ENCODE results near the gene SPPL2C. TPM values are rescaled to one million over a fixed set of nuclear protein-coding genes. Genes with fewer than 3 reads are reported as not detected.

The SPPL2C gene
- total RNA-seq, 4 donors from 2014 or later, result not detected

- no peak for DNase-seq
- no peaks in the 10 kb centered on the region for H3K36me3 ChIP-seq
- no peak overlapping the region for H3K27ac ChIP-seq
- no peaks in the 10 kb centered on the region for H3K4me1 ChIP-seq
- no peaks in the 10 kb centered on the region for H3K27me3 ChIP-seq
- no peaks in the 10 kb centered on the region for H3K9me3 ChIP-seq
- TF ChIP-seq CTCF (IDR thresholded peaks at IDR 0.05), result no peak
- TF ChIP-seq POLR2A (IDR thresholded peaks at IDR 0.05), result no peak
- H3K4me3 ChIP-seq, result no peak overlapping the region
These were observed 19.7 kb upstream of the SPPL2C start for GRCh38 chr17:45824901-45825492.

- Histone ChIP-seq H3K27ac (no peak overlapping the region), H3K9me3 (no peaks in the 10 kb centered on the region), H3K36me3 (no peaks in the 10 kb centered on the region), H3K4me3 (no peak overlapping the region), H3K27me3 (no peaks in the 10 kb centered on the region), H3K4me1 (no peaks in the 10 kb centered on the region)
- no peak for DNase-seq
- TF ChIP-seq POLR2A (IDR thresholded peaks at IDR 0.05) (no peak), CTCF (IDR thresholded peaks at IDR 0.05) (no peak)
These were observed 18.9 kb upstream of the SPPL2C start for GRCh38 chr17:45825792-45826191.

GRCh38 chr17:45826919-45827588 is 17.6 kb upstream of the SPPL2C start:
- no peaks in the 10 kb centered on the region for H3K36me3 ChIP-seq
- no peak overlapping the region for H3K27ac ChIP-seq
- no peak for DNase-seq
- H3K4me1 ChIP-seq, result no peaks in the 10 kb centered on the region
- TF ChIP-seq CTCF (IDR thresholded peaks at IDR 0.05) (no peak), POLR2A (IDR thresholded peaks at IDR 0.05) (no peak)
- no peak overlapping the region for H3K4me3 ChIP-seq
- no peaks in the 10 kb centered on the region for H3K9me3 ChIP-seq
- no peaks in the 10 kb centered on the region for H3K27me3 ChIP-seq

- Histone ChIP-seq H3K9me3 (no peaks in the 10 kb centered on the region), H3K4me3 (no peak overlapping the region), H3K36me3 (no peaks in the 10 kb centered on the region), H3K4me1 (no peaks in the 10 kb centered on the region), H3K27me3 (no peaks in the 10 kb centered on the region), H3K27ac (no peak overlapping the region)
- TF ChIP-seq CTCF (IDR thresholded peaks at IDR 0.05) (no peak), POLR2A (IDR thresholded peaks at IDR 0.05) (no peak)
- no peak for DNase-seq
These were observed 16.5 kb upstream of the SPPL2C start for GRCh38 chr17:45828171-45828570.

- Histone ChIP-seq H3K36me3 (no peaks in the 10 kb centered on the region), H3K9me3 (no peaks in the 10 kb centered on the region), H3K27ac (no peak overlapping the region), H3K4me1 (no peaks in the 10 kb centered on the region), H3K27me3 (no peaks in the 10 kb centered on the region), H3K4me3 (no peak overlapping the region)
- no peak for DNase-seq
- no peak for TF ChIP-seq POLR2A (IDR thresholded peaks at IDR 0.05)
- TF ChIP-seq CTCF (IDR thresholded peaks at IDR 0.05), result no peak
These were observed 16.0 kb upstream of the SPPL2C start for GRCh38 chr17:45828582-45829133.

All from Peyer's patch (tissue), 4 donors.